ENCODE measurements around the gene CCDC80.
A peak's percentile ranks its signal among the peaks of the same experiment; 100 is the strongest.

Gene CCDC80

DNA sequence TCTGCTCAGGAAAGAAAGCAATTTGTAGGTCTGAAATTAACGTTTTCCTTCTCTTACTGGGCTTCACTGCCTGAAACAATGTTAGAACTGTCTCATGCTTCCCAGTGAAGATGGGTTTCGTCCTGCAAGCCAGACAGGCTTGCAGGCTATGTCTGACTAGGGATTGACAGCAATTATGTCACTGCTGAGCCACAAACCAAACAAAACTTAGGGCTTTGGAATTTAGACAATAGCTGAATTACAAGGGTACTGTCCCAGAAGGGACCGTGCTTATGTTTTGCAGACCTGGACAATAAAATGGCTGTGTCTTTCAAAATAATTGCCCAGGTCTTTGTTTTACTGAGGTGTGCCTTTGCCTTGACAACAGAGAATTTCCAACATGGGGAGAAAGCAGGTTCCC lies 46.3 kb upstream of the CCDC80 start:
- DNase-seq (ENCODE audit: low read depth), result no peak
- TF ChIP-seq, protein P1, sequence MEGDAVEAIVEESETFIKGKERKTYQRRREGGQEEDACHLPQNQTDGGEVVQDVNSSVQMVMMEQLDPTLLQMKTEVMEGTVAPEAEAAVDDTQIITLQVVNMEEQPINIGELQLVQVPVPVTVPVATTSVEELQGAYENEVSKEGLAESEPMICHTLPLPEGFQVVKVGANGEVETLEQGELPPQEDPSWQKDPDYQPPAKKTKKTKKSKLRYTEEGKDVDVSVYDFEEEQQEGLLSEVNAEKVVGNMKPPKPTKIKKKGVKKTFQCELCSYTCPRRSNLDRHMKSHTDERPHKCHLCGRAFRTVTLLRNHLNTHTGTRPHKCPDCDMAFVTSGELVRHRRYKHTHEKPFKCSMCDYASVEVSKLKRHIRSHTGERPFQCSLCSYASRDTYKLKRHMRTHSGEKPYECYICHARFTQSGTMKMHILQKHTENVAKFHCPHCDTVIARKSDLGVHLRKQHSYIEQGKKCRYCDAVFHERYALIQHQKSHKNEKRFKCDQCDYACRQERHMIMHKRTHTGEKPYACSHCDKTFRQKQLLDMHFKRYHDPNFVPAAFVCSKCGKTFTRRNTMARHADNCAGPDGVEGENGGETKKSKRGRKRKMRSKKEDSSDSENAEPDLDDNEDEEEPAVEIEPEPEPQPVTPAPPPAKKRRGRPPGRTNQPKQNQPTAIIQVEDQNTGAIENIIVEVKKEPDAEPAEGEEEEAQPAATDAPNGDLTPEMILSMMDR (IDR thresholded peaks at IDR 0.05; ENCODE audit: low read depth, low read length, missing control alignments), result no peak
- H3K4me3 ChIP-seq (ENCODE audit: low read depth, low read length), result no peak overlapping the region

DNA sequence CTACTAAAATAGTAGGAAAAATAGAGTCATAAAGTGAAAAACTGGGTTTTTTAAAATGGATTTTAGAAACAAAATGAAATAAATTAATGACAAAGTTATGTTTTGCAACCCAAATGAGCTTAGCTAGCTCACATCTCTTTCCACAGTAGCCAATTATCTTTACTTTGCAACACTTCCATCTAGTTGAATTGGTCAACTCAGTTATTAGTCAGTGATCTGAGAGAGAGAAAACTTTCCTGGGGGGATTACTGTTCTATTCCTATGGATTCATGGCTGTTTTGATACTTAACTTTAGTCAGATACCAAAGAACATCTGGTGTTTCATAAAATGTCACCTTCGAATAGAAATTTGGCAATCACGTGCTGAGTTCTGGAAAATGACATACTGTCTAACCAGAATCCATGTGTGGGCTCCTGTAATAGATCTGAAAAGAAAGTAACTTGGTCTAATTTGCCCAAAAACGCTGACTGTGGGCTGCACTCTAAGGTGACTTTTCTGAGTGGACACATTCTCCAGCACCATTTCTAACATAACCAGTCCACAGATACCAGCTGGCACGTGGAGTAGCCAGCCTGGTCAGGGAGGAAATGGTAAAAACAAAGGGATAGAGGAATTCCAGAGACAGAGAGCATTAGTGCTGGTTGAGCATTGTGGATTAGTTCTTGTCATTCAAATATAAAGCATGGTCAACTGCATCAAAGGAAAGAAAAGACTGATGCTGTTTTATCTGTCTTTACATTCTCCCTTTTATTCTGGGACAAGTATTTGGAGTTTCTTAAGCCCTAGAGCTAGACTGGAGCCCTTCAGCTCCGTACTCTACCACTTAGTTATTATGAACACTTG lies 45.2 kb upstream of the CCDC80 start:
- no peak for DNase-seq (ENCODE audit: low read depth)
- TF ChIP-seq, protein P1 (IDR thresholded peaks at IDR 0.05; ENCODE audit: low read depth, low read length, missing control alignments), result no peak
- no peak overlapping the region for H3K4me3 ChIP-seq (ENCODE audit: low read depth, low read length)

DNA sequence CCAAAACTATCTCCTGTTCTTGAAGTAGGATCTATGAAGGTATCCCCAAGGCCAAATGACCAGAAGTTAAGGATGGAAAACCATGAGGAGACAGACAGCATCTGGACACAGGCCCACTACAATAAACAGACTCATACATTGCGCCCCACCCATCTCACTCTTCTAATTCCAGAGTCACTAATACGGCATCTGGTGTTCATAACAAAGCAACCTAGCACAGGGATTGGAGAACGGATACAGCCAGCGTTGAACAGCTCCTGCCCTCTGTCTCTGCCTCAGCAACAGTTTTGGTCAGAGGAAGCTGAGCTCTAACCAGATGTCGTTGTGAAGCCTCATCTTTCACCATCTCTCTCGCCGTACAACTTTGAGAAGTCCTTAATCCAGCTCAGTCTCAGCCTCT lies 44.5 kb upstream of the CCDC80 start:
- TF ChIP-seq, protein P1 (IDR thresholded peaks at IDR 0.05; ENCODE audit: low read depth, low read length, missing control alignments), result no peak
- DNase-seq (ENCODE audit: low read depth), result no peak
- H3K4me3 ChIP-seq (ENCODE audit: low read depth, low read length), result no peak overlapping the region

DNA sequence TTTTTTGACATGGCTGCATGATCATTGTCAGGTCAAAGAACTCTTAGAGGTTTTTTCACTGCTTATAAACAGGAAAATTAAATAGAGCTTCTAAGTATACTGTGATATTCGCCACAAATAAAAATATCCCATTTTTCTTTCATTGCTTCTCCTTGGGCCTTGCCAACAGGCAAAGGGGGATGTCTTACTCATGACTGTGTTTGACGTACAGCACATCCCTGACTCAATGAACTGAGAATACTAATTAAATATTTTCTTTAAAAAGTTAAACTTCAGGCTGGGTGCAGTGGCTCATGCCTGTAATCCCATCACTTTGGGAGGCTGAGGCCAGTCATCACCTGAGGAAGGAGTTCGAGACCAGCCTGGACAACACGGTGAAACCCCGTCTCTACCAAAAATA lies 41.4 kb upstream of the CCDC80 start:
- H3K4me3 ChIP-seq (ENCODE audit: low read depth, low read length), result no peak overlapping the region

DNA sequence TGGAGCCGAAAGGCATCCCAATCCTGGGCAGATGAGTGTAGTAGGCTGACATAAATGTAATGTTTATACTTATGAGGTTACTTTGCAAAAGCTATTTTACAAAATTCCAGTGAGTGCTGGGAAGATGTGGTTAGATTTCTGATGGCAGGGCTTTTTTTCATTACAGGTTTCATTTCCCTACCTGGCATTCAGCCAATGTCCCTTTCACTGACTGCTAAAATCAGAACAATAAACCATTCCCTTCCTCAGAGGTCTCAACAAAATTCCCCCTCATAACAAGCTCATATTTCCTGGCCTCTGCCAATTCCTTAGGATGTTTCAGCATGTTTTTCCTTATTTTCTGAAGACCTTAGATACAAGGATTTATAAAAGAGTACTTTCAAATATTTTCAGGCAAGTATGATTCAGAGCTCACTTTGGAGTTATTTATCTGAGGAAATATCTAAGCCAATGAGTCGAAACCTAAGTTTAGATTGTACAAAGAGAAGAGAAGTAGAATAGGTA lies 40.9 kb upstream of the CCDC80 start:
- H3K4me3 ChIP-seq (ENCODE audit: low read depth, low read length), result no peak overlapping the region
- no peak for DNase-seq (ENCODE audit: low read depth)
- TF ChIP-seq, protein P1 (IDR thresholded peaks at IDR 0.05; ENCODE audit: low read depth, low read length, missing control alignments), result no peak

More for the DNA sequence above, 41.4 kb upstream of the CCDC80 start:
- TF ChIP-seq, protein P1 (IDR thresholded peaks at IDR 0.05; ENCODE audit: low read depth, low read length, missing control alignments), result no peak
- no peak for DNase-seq (ENCODE audit: low read depth)

DNA sequence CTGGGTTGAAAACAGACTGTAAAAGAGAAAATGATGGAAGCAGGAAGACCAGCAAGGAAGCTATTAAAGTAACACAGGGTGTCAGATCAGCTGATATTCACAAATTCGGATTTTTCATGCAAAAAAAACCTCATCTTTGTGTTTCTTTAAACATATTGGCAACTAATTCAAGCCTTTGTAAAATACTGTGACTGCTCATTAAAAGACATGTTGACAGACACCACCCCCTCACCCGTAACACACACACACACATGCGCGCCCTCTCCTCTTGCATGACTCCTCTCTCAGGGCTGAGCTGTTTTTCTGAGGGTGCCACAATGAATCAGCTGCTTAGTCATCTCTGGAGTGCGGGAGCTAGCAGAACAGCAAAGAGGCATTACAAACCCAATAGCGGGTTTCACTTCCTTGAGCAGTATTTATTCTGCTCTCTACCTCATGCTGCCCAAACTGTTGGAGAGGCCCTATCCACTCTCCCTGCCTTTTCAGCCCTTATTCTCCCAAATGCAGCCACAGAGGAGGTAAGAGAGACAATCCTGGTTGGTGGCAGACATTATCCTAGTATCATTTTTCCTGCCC lies 35.8 kb upstream of the CCDC80 start:
- H3K4me3 ChIP-seq (ENCODE audit: low read depth, low read length), result no peak overlapping the region
- TF ChIP-seq, protein P1 (IDR thresholded peaks at IDR 0.05; ENCODE audit: low read depth, low read length, missing control alignments), result no peak
- peak; percentile 96 for DNase-seq (ENCODE audit: low read depth)

Measured in GM12864 (cell line).